CD4-positive, alpha-beta T cell treated with Interleukin-4 for 4 hours (primary cell): ENCODE results near the gene SLC19A1.
"Not testable (repeated sequence)": the region's sequence is repeated elsewhere in the genome, so short reads cannot be mapped to it uniquely, and the experiment has no call there.

Experiments
- DNase-seq: peaks from one replicate; pipeline ENCODE4 v3.0.0-alpha.2; 2020

Gene SLC19A1

DNA sequence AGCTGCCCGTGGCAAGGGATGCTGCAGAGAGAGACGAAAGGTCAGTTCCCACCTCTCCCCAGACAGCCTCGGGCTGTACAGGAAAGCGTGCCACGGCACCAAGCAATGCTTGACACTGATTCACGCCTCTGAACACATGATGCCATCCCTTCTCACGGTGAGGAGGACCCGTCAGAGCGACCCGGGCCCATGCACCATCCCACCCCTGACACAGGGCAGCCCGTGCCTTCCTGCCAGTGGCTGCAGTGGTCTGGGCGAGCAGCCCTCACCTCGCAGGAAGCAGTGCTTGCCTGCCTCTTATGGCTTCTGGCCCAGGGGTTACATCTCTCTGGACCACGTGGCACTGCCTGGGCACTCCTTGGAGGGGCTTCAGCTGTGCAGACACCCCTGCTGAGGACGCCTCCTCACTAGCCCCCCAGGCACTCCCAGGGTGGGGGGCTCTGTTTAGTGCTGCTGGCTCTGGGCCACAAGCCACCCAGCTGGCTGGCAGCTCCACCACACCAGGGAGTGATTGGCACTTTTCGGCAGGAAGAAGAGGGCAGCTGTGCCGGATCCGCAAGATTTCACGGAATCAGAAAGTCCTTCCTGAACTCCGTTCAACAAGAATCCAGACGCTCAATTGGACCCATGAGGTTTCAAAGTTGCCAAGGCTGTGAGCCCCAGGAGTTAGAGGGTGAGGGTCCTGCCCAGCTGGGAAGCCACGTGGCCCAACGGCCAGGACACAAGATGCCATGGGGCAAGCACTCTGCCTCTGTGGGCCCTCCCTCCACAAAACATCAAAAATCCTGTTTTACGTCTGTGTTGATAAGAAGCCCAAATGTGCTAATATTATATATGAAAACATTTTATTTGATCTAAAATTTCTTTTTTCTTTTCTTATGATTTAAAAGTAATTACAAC, 34.8 kb upstream of the SLC19A1 start:
- DNase-seq = no peak

DNA sequence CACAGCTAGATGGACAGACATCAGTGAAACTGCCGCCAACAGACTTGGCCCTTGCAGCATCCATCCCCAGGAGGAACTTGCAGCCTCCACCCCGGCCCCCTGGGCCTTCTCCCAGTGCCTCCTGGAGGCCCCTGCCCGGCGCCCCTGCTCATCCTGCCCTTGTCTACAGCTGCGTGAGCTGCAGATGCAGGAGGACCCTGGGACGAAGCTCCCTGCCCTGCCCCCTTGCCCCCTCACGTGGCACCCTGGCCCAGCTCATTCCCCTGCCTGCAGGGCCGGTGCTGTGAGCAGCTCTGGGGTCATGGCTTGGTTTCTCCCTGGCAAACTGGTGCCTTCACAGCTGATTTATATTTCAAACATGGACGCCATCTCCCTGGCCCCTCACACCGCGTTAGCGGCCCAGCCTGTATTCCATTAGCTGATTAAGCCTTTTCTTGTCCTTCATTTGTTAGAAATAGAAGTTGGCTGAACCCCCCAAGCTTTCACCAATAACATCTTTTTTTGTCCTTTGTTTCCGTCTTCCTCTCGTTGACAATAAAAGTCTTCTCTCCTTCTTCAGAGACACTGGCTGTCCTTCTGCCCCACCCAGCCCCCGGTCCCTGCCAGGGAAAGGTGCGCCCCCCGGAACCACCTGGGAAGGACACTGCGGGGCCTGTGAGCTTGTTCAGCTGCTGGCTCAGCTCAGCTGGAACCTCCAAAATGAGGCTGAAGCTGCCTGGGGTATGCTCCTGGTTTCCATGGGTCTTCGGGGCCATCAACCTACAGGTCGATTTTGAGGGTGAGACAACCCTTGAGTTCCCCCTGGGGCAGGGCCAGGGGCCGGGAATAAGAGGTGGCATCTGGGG, 34.0 kb upstream of the SLC19A1 start:
- DNase-seq = no peak

DNA sequence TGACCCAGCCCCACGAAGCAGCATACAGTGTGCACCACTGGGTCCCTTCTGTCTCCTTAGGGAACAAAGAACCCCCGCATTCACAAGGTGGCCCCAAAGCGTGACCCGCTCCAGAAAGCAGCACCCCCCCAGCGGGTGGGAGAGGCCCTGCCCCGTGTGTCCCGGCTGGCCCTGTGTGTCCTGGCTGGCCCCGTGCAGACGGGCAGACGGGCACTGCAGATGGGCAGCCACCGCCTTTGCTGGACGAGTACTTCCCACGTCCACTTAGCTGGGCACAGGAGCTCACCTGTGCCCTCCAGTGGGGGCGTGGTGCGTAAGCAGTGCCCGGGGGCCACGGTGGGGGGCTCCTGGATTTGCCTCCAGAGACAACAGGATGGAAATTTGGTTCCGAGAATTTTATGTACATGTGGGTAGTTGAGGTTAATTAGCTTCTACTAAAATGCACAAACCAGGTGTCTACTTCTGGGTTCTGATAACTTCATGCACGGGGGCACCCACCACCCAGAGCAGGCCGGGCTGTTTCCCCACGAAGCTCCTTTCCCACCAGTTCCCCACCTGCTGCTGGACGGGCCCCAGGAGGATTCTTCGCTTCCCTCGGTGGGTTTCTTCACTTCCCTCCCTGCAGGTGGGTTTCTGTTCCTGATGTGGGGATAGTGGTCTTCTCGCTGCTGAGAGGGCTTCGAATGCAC, 33.2 kb upstream of the SLC19A1 start:
- no peak for DNase-seq

DNA sequence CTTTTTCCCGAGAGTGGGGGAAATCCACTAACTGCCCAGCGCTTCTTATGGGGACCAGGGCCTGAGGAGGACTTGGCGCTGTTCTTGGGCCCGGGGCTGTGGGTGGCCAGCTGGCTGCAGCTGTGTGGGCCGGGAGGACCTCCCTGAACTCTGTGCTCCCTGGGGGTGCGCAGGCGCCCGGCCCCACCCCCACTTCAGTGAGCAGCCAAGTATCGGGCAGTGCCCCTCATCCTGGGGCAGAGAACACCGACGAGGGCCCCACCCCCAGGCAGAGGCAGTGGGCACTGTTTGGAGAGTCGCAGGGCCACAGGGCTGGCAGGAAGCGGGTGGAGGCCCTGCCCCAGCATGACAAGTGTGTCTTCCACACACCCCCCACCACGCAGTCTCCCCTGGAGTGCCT, 32.5 kb upstream of the SLC19A1 start:
- no peak for DNase-seq

DNA sequence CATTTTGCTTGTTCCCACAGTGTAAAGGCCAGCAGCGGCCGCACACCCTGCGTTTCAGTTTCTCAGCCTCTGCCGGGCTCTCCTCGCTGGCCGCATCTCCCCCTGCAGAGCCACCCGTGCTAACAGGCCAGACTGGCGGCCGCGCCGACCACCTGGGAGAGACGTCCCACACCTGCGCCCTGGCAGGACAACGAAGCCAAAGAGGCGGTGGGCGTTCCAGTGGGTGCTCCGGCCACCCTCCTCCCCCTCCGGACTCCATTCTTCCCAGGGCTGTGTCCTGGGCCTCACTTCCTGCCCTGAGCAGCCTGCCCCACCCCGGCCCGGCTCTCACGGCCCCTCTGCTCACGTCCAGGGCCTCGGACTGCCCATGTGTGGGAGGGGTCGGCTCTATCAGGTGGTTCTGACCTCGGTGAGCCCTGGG, 31.9 kb upstream of the SLC19A1 start:
- DNase-seq = no peak

DNA sequence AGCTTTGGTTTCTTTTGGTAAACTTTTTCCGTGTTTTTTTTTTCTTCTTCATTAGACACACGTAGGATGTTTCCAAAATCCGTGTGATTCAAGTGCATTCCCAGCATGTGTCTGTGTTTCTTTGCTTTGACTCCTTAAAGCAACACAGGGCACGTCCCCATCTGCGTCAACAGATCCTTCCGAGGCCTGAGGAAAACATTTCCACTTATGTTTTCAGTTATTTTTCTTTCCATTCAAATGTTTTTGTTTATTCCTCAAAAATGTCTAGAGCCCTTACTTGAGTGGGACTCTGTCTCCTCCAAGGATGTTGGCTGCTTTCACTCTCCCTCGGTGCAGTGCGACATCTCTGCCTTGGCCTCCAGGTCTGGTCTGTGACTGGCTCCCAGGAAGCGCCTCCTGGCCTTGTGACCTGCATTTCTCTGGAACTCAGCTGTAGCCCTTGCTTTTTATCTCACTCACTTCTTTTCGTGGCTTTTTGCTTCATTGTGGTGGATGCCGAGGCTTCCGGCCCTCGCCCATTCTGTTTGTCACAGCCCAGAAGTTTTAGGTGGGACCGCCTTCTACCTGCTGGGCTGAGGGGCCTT, 31.3 kb upstream of the SLC19A1 start:
- DNase-seq = no peak

DNA sequence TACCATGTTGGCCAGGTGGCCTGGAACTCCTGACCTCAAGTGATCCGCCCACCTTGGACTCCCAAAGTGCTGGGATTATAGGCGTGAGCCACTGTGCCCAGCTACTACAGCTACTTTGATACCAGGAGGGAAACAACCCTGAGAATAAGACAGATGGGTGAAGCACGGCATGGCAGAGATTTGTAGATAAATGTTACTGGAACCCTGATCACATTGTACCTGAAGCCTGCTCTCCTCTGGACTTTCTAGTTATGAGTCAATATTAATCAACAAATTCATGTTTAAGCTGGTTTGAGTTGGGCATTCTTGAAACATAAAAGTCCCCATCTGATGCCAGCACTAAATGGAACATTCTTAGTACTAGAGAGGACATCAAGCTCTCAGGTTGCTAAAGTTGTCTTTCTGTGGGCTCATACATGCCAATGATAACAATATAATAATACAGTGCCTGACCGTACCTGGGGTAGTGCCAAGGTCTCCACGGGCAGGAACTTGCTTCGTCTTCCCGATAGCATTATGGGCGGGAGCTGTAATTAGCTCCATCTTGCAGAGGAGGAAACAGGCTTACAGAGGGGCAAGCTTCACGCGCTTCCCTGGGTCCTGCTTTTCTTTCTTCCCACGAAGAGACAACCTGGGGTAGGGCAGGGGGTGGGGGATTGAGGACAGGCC, 30.7 kb upstream of the SLC19A1 start:
- DNase-seq = no peak

DNA sequence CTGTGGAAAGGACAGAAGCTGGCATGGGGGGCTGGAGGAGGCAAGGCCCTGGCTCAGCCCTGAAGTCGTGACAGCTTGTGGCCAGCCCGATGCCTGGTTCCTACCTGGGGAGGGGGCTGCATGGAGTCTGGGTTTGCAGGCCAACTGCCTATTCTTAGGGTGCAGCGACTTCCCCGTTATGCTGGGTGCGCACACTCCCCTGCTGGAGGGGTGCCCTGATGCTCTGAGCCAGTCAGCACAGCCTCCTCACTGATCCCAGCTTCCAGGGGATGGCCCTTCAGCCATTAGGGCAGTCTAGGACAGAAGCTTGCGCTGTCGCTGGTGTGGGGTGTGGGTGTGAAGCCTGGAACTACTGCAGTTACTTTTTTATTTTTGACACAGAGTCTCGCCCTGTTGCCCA, 30.0 kb upstream of the SLC19A1 start:
- no peak for DNase-seq

DNA sequence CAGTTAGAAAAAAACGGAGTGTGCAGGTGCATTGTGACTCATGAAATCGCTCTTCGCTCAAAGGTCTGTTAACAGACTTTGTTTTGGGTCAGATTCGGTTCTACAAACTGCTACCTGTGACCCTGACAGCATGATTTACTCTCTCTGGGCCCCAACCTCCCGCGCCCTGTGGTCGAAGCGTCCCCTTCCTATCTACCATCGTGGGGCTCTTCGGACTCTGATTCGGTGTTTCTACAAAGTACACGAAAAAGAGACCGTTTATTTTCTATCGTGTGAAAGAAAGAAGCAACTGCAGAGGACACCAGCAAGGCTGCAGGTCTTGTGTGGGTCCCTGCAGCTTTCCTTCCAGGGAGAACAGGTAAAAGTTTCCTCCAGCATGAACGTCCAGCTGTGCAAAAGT, 29.4 kb upstream of the SLC19A1 start:
- no peak for DNase-seq

DNA sequence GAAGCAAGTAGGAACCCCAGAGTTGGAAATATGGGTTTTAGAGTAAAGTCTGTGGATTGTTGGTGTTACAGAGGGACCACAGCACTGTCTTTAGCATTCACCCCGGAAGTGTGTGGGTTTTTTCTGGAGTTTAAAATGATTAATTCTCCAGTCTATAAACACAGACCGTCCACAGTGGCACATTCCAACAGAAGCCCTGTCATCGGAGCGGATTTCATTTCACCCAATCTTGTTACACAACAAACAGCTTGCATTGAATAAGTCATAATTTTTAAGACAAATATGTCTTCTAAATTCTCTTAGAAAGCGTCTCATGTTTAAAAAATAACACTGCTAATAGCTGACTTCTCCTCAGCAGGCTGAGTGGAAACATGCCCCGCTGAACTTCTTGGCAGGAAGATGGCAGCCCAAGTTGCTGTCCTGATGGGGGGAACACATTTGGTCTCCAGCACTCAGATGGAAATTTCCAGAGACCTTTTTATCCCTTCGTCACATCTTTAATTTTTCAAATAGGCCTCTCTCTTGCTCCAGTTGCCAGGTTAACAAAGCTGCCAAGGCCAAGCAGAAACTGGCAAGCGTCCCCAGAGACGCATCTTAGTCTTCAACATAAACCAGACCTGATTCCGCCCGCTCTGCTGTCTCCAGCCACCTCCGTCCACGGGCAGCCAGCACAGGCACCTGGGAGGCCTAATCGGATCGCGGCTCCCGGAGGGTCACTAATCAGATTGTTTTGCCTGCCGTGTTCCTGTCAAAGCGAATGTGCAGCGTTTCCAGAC, 28.8 kb upstream of the SLC19A1 start:
- no peak for DNase-seq

DNA sequence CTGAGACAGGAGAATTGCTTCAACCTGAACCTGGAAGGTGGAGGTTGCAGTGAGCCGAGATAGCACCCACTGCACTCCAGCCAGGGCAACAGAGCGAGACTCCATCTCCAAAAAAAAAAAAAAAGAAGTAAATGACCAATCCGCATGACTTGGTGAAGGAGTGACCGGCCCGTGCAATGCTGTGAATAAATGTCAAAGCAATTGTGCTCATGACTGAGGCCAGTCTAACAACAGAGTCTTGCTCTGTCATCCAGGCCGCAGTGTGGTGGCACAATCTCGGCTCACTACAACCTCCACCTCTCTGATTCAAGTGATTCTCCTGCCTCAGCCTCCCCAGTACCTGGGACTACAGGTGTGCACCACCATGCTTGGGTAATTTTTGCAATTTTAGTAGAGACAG, 27.8 kb upstream of the SLC19A1 start:
- no peak for DNase-seq

DNA sequence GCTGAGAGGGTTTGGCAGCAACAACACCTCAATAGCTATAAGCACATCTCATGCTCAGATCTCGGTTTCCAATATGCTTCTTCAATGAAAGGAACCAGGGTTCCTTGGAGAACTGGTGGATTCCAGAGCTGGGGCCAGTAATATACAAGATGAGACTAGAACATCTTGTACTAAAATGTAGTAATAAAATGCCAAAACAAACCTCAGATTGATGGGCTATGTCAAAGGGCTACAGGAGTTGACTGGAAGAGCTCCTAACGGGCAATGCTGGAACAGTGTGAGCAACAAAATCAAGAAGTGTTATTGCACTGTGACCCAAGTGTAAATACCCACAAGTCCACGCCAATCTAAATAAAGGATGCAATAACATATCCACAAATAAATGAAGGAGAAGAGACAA, 26.1 kb upstream of the SLC19A1 start:
- DNase-seq = no peak

DNA sequence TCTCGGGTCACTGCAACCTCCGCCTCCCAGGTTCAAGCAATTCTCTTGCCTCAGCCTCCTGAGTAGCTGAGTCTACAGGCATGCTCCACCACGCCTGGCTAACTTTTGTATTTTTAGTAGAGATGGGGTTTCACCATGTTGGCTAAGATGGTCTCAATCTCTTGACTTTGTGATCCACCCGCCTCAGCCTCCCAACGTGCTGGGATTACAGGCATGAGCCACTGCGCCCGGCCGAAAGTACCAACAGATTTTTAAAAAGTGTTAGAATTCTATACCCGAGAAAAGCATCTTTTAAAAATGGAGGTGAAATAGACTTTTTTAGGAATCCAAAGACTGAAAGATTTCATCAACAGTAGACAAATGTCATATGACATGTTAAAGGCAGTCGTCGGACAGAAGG, 21.9 kb upstream of the SLC19A1 start:
- DNase-seq = not testable (repeated sequence)

DNA sequence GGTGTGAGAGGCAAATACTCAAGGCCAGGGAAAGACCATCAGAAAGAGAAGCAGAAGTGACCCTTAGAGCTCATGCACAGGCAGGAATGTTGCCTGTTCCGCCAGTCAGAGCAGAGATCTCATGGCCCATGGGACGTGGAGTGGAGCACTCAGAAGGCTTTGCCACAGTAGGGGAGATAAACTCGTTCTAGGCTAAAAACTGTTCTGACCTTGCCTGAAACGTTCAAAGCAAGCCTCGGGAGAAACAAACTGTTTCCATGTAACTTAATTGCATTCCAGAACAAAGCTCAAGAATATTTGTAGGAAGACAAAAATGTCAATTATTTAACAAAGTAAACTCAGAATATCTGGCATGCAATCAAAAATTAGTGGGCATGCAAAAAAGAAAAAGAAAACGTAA, 20.7 kb upstream of the SLC19A1 start:
- DNase-seq = no peak

DNA sequence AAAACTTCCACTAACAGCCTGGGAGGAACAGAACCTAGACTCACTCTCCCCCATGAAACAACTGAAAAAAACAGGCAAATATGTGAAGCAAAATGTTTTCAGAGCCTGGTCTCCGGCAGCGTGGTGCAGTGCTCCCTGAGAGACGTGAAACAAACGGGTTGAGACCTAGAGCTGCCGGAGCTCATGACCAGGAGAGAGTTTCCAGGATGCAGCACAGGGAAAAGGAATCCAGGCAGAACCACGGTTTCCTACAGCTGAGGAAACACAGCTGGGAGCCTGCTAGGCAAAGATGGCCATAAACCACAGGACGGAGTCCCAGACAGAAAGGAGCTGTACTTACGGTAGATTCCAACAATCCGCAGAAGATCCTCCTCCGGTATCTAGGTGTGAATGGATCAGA, 20.2 kb upstream of the SLC19A1 start:
- no peak for DNase-seq

DNA sequence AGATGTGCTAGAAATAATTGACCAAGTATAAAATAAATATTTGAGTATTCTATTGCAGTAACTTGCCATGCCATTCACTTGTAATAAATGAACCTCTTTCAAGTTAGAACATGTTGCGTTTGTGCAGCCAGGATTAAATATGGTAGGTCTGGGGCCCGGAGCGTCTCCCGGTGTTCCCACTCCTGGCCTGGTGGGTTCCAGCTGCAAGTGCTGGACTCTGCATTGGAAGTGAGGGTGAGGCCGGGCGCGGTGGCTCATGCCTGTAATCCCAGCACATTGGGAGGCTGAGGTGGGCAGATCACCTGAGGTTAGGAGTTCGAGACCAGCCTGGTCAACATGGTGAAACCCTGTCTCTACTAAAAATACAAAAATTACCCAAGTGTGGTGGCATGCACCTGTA, 19.0 kb upstream of the SLC19A1 start:
- DNase-seq = not testable (repeated sequence)

DNA sequence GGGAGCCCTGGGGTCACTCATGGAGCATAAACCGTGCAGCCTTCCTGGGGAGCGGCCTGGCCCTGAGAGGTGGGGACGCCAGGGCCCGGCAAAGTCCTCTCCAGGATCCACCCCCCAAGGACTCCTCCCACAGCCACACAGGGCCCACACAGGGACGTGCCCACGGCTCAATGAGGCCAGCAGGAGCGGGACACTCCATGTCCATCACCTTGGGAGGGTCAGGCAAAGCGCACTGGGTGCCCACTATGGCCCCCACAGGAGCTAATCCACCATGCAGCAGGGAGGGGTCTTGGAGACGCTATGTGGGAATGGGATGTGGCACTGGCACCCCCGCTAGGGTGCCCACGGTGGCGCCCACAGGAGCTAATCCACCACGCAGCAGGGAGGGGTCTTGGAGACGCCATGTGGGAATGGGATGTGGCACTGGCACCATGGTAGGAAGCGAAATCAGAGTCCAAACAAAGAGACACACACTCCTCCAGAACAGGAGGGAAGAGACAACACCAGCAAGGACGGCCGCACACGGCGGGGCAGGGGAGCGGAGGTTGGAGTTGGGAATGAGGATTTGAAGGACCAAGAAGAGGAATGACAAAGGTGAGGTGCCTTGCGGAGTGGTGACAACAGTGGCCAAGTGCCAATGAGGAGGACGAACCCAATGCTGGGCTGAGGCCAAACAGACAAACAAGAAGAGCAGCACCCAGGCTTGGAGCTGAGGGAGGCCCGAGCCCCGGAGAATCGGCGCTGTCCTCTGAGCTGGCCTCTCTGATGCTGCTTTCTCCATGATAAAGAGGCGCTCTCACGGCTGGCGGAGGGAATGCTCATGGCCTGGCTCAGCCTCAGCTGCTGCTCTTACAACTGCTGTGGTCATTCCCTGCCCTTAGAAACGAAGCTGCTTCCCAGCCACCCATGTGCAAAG, 18.1 kb upstream of the SLC19A1 start:
- no peak for DNase-seq

DNA sequence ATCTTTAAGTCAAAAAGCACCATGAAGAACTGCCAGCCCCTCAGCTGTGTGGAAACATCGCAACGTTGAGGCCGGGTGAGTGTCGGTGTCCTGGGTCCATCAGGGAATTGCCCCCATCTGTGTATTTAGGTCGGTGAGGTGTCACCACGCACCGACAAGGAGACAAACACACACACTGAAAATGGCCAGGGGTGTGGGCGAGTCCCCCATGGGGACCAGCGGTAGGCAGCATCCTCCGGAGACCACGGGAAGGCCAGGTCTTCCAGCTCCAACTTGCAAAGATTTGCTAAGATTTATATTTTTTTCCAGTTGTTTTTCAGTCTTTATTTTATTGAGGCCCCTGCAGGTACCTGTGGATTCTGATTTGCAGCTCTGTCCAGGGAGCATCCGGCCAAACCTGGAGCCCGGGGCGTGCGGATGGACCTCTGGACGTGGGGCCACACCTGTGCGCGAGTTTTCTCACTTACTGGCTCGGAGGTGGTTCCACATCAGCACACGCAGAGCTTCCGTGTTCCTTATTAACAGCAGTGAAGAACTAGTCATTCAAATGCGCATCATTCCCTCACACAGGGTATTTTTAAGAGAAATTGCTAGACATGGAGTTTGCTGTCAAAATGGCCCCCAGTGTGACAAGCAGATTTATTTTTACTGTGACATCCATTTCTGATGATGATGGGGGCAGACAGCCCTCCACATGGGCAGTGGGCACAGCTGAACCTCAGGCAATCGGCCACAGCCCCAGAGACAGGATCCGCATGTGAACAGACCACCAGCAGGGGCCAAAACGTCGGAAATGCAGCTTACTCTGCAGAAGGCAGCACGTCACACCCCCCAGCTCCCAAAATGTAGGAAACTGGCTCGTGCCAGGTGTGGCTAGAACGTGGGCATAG, 17.2 kb upstream of the SLC19A1 start:
- no peak for DNase-seq

DNA sequence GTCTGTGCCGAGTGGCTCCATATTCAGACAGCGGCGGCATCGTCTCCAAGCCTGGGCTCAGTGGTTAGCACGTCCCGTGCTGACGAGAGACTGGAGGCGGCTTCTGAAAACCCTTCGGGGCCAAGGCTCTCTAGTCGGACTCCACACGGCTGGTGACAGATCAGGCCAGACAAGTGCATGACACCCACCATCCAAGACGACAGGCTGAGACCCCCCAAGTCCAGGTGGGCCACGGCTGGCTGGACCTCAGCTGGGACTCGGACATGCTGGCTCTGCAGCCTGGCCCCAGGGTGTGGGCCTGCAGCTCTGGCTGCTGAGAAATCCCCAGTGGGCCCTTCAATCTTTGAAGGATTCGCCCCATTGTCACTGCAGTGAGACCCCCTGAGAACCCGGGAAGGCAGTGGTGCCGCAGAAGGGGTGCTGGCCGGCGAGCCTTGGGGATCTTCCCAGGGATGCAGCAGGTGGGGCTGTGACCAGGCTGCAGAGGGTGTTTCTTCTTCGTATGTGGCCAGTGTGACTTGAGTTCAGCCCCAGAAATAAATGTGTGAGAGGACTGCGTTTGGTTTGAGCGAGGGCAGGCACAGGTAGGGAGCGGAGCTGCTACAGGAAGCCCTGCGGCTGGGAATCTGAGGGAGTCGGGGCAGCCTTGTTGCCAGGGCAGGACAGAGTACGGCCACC, 15.9 kb upstream of the SLC19A1 start:
- no peak for DNase-seq
